ENCODE data around the gene LILRB3.
A peak's percentile ranks its signal among the peaks of the same experiment; 100 is the strongest.
"Not testable (repeated sequence)": the region's sequence is repeated elsewhere in the genome, so short reads cannot be mapped to it uniquely, and the experiment has no call there.

Gene LILRB3

GRCh38 chr19:54222474-54223276 lies at the start of gene LILRB3:
Gene LILRB3, minus strand, starts transcription at chr19:54223007. Its CDS starts 31 bp downstream, at chr19:54222976.
- H3K4me3 ChIP-seq (ENCODE audit: low read depth, low read length), result not testable (repeated sequence)

GRCh38 chr19:54272181-54272580 lies 49.4 kb upstream of the LILRB3 start:
- H3K4me3 ChIP-seq (ENCODE audit: low read depth, low read length), result not testable (repeated sequence)

GRCh38 chr19:54271587-54271986 lies 48.8 kb upstream of the LILRB3 start:
- H3K4me3 ChIP-seq (ENCODE audit: low read depth, low read length), result not testable (repeated sequence)

GRCh38 chr19:54271106-54271505 lies 48.3 kb upstream of the LILRB3 start:
- no peak overlapping the region for H3K4me3 ChIP-seq (ENCODE audit: low read depth, low read length)
- TF ChIP-seq, protein P1, sequence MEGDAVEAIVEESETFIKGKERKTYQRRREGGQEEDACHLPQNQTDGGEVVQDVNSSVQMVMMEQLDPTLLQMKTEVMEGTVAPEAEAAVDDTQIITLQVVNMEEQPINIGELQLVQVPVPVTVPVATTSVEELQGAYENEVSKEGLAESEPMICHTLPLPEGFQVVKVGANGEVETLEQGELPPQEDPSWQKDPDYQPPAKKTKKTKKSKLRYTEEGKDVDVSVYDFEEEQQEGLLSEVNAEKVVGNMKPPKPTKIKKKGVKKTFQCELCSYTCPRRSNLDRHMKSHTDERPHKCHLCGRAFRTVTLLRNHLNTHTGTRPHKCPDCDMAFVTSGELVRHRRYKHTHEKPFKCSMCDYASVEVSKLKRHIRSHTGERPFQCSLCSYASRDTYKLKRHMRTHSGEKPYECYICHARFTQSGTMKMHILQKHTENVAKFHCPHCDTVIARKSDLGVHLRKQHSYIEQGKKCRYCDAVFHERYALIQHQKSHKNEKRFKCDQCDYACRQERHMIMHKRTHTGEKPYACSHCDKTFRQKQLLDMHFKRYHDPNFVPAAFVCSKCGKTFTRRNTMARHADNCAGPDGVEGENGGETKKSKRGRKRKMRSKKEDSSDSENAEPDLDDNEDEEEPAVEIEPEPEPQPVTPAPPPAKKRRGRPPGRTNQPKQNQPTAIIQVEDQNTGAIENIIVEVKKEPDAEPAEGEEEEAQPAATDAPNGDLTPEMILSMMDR (IDR thresholded peaks at IDR 0.05; ENCODE audit: borderline replicate concordance, insufficient read depth, low read depth, low read length), result no peak

DNA sequence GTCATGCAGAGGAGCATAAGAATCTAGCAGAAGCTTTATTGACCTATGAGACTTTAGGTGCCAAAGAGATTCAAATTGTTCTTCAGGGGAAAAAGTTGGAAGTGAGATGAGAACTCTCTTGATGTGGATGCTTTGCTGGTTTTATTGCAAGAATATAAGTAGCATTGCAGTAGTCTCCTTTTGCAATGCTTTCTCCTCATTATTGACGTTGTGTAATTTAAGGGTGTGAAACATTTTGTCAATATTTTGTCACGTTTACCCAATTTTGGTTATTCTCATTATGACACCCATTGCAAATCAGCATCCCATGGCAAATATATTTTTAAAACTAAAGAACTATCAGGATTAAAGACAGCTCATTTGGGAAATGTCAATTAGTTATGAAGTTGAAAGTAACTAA lies 46.1 kb upstream of the LILRB3 start:
- TF ChIP-seq, protein P1 (IDR thresholded peaks at IDR 0.05; ENCODE audit: borderline replicate concordance, insufficient read depth, low read depth, low read length), result no peak

GRCh38 chr19:54266133-54266532 lies 43.3 kb upstream of the LILRB3 start:
- TF ChIP-seq, protein P1 (IDR thresholded peaks at IDR 0.05; ENCODE audit: borderline replicate concordance, insufficient read depth, low read depth, low read length), result peak; percentile 77
- no peak overlapping the region for H3K4me3 ChIP-seq (ENCODE audit: low read depth, low read length)

More for the DNA sequence above, 46.1 kb upstream of the LILRB3 start:
- H3K4me3 ChIP-seq (ENCODE audit: low read depth, low read length), result no peak overlapping the region

DNA sequence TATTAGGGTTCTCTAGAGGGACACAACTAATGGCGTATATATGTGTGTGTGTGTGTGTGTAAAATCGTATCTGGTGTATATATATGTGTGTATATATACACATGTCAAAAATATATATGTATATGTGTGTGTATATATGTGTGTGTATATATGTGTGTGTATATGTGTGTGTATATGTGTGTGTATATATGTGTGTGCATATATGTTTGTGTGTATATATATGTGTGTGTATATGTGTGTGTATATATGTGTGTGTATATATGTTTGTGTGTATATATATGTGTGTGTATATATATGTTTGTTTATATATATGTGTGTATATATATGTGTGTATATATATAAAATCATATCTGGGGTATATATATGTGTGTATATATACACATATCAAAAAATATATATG lies 39.7 kb upstream of the LILRB3 start:
- TF ChIP-seq, protein P1 (IDR thresholded peaks at IDR 0.05; ENCODE audit: borderline replicate concordance, insufficient read depth, low read depth, low read length), result no peak
- H3K4me3 ChIP-seq (ENCODE audit: low read depth, low read length), result no peak overlapping the region

- no peak overlapping the region for H3K4me3 ChIP-seq (ENCODE audit: low read depth, low read length)
- TF ChIP-seq, protein P1 (IDR thresholded peaks at IDR 0.05; ENCODE audit: borderline replicate concordance, insufficient read depth, low read depth, low read length), result no peak
These were observed 39.3 kb upstream of the LILRB3 start for GRCh38 chr19:54262066-54262465.

DNA sequence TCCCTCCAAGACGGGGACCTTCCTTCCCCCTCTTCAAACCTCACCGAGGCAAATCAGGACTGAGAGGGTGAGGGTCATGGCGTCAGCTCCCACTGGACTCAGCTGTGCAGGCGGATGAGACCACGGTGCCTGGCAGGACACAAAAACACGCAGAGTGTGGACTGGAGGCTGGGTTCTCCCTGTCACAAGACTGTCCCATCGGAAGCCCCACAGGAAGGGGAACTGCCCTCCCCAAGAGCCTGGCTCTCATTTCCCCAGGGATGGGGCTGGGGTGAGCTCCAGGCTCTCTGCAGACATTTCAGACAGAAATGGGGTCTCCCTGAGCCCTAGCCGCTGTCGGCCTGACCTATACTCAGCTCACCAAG lies 34.3 kb upstream of the LILRB3 start, which contains the start of gene LILRB5:
Gene LILRB5, minus strand, starts transcription at position 158 of the 365 bp plus-strand sequence. Its CDS starts 80 bp downstream, at position 78.
- no peak within 1 kb of the TSS for H3K4me3 ChIP-seq (ENCODE audit: low read depth, low read length)
- TF ChIP-seq, protein P1 (IDR thresholded peaks at IDR 0.05; ENCODE audit: borderline replicate concordance, insufficient read depth, low read depth, low read length), result no peak

Data from GM12875 (cell line).